Stimulated activated CD4-positive, alpha-beta T cell treated with anti-CD3 and anti-CD28 coated beads, Interleukin-4, amount 100 ng/mL, for 1 hour (primary cell): ENCODE results near the gene TWIST2.
A peak's percentile ranks its signal among the peaks of the same experiment; 100 is the strongest.

Experiments
- DNase-seq: peaks from one replicate; pipeline ENCODE4 v3.0.0-alpha.2; 2020

Gene TWIST2

DNA sequence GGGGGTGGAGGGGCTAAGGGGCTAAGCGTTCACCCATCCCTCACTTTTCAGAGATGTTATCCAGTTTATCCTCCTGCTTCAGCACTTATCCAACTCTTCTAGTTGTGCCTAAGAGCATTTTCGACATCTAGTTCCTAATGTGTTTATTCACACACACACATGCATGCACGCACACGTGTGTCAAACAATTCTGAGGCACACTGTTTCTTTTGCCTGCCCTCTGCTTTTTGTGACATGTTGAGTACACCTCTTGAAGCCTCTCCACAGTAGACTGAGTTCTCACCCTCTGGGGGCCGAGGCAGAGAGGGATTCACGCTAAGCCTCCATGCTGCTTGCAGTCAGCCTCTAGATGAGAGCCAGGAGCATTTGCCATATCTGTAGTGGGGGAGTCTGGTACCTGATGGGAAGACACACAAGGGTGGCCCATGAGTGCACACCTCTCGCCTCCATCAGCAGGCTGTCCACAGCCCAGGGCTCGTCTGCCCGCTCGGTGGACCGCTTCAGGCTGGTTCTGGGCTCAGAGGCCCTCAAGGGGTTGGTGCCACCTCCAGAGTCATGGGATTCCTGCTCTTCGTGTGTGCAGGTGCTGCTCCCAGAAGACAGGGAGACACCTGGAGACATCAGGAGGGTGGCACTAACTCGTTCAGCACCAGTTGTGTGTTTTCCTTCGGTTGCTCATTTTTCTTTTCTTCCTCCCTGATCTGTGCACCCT, 11.9 kb downstream of the TWIST2 start:
- no peak for DNase-seq

DNA sequence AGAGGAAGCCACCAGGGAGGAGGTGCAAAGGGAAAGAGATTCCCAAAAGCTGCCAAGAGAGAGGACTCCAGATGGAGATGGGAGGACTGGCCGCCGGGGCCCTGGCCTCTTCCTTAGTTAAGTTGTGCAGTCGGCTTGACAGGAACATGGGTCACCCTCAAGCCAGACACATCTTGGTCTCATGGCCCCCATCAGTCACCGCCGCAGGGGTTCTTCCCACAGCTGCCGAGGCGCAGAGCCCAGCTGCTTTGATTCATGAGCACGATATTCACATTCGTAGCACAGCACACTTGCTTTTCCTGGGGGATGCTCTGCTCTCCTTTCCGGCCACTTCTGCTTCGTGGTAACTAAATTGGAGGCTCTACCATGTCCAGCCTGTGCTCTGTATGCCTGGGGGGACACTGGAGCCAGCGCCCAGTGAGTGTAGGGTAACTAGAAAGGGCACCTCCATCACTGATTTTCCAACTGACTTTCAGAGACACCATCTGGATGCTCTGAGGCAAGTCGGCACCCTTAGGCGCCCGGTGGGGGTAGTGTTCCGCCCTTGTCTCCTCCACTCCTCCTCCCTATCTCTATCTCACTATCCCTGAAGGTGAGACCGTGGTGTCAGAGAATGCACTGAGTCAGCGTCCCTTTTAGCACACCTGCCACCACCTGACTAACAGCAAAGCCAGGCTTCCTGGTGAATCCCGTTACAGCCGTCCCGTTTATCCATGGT, 13.3 kb downstream of the TWIST2 start:
- DNase-seq: no peak

DNA sequence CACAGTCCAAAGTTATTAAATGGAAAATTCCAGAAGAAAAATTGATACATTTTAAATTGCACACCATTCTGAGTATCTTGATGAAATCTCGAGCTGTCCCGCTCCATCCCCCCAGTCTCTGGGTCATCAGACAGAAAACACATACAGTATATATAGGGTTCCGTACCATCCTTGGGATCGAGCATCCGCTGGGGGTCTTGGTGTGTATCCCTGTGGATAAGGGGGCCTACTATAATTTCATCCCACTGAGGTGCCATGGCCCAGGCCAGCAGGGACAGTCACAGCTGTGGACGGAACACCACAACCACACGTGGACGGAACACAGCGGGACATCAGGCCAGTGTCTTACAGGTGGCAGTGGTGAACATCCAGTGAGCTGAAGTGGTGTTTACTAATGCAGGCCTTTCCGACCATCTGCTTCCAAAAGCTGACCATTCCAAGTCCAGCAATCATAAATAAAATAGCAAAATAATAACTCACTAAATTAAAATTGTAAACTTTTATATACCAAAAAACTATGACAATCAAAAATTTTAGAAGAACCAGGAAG, 14.0 kb downstream of the TWIST2 start:
- DNase-seq: no peak

- DNase-seq: no peak
Observed at GRCh38 chr2:238862701-238863100, 14.8 kb downstream of the TWIST2 start.

GRCh38 chr2:238863231-238863630, 15.3 kb downstream of the TWIST2 start:
- no peak for DNase-seq

DNA sequence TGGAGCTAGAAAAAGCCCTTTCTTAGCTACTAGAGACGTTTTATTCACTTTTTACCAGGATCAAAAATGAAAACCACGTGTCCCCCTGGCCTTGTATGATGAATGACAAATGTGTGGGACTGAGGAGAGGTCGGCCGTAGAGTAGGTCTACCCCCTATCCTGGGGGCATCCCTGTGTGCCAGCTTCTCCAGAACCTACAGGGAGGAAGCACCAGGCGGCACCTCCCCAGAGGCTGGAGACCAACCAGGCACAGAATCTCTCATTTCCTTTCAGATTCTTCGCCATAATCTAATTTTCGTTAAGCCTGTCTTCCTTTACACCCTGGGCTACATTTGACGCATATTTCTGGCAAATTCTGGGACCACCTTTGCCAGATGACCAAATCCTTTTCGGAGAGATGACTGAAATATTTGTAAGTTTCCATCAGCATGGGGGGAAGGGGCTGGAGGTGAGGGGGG, 15.9 kb downstream of the TWIST2 start:
- DNase-seq: no peak

- DNase-seq: peak; percentile 36
Observed at GRCh38 chr2:238864207-238865014, 16.5 kb downstream of the TWIST2 start.

- DNase-seq: no peak
Observed at GRCh38 chr2:238865015-238865719, 17.3 kb downstream of the TWIST2 start.

DNA sequence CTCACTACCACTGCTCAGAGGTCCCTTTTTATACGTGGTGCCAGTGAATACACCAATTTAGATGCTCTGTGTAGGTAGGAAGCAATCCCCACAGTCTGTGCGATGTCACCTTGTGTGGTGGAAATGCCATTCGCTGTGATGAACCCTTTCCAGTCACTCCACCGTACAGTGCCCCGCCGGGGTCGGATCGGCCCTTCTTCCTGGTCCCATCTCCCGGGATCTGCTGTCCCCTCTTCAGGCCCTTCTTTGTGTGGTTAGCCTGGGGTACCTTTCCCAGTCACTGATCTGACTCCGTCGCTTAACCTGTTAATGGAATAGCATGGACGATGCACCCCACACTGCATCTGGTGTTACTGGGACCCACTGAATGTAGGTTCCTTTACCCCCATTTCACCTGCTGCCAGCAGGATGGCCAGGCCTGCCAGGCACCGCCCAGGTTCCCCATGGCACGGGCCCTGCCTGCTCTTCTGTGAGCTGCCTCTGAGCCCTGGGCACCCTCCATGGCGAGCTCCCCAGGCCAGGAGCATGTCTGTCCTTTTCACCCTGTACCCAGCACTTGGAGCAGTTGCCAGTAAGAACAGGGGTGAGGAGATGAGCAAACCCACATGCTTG, 18.0 kb downstream of the TWIST2 start:
- no peak for DNase-seq

DNA sequence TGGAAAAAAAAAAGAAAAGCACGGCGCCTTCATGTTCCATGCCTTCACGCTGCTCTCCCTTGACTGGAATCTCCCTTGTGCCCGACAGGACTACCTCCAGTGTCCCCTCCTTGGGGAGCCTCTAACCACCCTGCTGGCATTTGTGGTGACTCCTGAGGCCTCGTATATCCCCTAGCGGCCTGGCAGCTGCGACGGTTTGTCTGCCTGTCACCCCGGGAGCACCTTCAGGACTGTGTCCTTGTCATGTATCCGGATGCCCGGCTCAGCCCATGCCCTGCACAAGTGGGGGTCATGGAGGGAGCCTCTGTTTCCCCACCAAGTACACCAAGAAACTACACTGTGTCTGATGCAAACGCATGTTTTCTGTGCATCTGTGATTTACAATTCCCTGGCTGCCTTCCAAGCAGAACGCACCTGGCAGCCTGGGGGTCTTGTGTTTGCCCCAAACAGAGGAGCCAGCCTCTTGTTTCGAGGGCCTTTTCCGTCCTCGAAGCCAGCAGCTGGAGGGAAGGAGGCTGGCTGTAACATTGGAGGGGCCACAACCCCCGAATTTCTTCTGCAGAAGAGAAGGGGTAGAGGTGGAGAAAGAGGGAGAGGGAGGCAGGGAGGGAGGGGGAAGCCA, 18.9 kb downstream of the TWIST2 start:
- no peak for DNase-seq

DNA sequence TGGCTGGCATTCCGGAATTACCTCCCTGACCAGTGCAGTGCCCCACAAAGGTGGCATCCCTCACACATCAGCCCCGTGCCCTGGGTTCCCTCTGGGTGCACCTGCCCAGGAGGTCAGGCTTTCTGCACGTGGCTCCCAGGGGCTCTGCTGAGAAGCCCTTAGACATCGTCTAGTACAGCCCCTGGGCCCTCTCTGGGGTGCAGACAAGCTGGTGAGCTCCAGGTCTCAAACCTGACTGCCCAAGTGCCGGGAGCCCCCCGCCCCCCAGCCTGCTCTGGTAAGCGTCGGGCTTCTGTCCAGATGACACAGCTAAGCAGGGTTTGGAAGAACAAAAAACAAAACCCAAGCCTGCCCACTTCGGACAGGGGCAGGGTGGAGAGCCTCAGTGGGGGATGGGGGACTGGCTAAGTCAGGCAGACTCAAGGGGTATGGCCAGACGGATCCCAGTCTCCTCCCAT, 20.2 kb downstream of the TWIST2 start:
- no peak for DNase-seq

- DNase-seq: no peak
Observed at GRCh38 chr2:238868616-238869292, 20.9 kb downstream of the TWIST2 start.

- DNase-seq: no peak
Observed at GRCh38 chr2:238869293-238870124, 21.6 kb downstream of the TWIST2 start.

GRCh38 chr2:238870261-238870660, 22.4 kb downstream of the TWIST2 start:
- no peak for DNase-seq

GRCh38 chr2:238872026-238872425, 24.1 kb downstream of the TWIST2 start:
- no peak for DNase-seq

DNA sequence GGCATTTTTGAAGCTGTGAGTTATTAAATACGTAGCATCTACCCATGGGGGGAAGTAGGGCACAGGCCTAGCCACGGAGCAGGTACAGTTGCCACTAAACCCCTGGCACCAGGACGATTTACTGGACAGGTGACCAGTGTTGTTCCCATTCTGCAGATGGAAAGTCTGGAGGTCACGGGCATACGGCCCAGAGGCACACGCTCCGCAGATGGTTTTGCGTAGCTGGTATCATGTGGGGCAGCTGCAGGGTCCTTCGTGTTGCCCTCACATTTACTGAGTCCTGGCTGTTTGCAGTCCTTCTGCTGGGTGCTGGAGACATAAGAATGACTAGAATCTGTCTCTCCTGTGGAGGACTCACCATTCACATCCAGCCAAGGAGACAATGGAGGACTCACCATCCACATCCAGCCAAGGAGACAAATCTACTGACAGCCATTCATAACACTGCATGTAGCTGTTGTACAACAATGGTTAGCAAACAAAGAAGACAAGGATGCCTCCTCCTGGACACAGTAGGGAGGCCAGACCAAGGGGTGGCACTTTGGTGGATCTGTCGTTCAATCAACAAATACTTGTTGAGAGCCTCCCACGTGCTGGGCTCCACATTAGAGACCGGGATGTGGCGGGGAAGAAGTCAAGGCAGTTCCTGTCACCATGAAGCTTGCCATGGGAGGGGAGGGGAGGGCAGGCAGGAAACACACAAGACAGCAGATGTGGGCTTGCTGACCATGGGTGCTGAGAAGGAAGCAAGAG, 24.9 kb downstream of the TWIST2 start:
- DNase-seq: no peak

DNA sequence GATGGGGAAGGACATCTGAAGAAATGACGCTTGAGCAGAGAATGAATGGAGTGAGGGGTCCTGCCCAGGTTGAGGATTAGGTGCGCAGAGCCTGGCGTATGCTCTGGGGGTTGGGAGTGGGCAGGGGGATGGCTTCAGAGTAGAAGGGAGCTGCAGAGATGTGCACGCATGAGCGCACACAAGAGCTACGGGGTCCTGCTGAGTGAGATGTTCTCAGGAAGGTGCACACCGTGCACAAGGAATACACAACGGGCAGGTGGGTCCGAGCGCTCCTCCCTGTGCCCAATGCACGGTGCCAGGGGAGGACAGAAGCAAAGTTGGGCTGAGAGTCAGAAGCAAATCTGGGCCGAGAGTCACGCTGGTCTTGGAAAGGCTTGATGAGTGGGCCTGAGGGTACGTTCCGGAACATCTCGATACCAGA, 25.5 kb downstream of the TWIST2 start:
- no peak for DNase-seq

DNA sequence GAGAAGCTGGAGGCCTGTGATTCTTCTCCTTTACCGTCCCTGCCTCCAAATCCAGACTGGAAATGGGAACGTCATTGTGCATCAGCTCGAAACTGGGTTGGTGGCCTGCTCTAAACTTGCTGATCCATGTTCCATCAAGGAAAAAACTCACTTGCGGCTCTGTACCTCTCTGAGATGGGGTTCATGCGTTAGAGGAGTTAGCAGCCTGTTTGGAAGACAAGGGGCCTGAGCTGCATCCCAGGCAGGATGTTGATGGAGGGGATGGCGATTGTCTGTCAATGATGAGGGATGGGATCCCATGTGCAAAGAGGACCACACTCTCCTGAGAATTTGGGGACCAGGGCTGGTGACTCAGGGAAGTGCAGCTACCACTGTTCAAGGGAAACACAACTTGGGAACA, 26.0 kb downstream of the TWIST2 start:
- no peak for DNase-seq

DNA sequence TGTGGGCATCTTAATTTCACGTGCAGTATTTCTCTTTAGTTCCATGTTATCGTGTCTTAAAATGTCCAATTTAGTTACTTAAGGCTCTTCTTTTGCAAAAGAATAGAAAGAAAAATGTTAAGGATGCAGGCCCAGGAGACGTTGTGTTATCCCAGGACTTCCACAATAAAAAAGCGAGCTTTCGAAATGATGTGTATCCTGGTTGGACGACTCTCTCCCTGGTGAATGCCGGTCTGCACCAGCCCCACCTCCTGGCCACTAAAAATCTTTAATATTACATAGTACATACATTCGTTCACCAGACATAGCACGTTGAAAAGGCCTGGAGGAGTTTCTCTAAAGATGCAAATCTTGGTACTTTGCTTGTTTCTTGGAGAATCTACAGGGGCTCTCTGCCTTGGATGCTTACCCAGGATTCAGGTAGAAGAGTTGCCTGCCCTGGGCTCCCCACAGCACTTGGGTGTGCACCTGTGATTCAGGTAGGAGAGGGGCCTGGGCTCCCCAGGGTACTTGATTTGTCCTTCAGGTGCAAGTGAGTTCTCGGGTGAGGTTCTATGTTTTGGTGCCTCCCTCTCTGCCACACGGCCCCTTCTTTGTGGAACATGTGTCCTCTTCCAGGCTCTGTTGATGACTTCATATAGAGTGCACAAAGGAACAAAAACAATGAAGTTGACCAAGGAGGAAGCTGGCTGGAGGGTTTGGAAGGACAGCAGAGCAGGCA, 26.6 kb downstream of the TWIST2 start:
- no peak for DNase-seq
